Measurements from ENCODE around the gene GJB1. TPM values are rescaled to one million over a fixed set of nuclear protein-coding genes. Genes with fewer than 3 reads are reported as not detected.
"Not testable (repeated sequence)": the region's sequence is repeated elsewhere in the genome, so short reads cannot be mapped to it uniquely, and the experiment has no call there.

The GJB1 gene
- total RNA-seq, 6 donors from 2014 or later: 1.4 to 4.0 (median 2.7) TPM; not detected in 3

DNA sequence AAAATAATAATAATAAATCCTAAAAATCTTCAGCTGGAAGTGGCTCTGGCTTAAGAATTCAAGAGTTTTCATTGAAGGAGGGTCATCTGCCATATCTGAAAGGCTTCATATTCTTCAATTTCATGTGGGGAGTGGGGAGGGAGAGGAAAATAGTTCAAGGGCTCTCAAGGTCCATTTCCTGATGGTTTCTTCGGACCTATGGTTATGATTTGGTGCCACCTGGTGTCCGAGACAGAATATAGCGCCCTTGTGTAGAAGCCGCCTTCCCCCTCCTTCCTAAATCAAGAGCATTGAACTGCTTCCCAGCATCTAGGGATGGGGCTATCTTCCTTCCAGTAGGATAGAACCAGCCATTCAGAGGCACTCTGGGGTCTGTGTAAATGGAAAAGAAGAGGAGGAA lies 44.1 kb upstream of the GJB1 start:
- H3K9me3 ChIP-seq: no peaks in the 10 kb centered on the region
- H3K36me3 ChIP-seq: no peaks in the 10 kb centered on the region
- H3K4me3 ChIP-seq: no peak overlapping the region
- peak in 1 of 2 donors; percentile 51 for DNase-seq
- no peaks in the 10 kb centered on the region for H3K27me3 ChIP-seq
- WGBS, 2 donors: 0 to 2% methylated on average over 3 to 4 of the region's 4 CpGs
- H3K4me1 ChIP-seq: peaks cover 0 to 6% (median 2%) of the 10 kb centered on the region in 4 donors
- peak; percentile 64 to 73 for ATAC-seq (ENCODE audit: low FRiP score in 2 of 2)
- TF ChIP-seq, protein P1, sequence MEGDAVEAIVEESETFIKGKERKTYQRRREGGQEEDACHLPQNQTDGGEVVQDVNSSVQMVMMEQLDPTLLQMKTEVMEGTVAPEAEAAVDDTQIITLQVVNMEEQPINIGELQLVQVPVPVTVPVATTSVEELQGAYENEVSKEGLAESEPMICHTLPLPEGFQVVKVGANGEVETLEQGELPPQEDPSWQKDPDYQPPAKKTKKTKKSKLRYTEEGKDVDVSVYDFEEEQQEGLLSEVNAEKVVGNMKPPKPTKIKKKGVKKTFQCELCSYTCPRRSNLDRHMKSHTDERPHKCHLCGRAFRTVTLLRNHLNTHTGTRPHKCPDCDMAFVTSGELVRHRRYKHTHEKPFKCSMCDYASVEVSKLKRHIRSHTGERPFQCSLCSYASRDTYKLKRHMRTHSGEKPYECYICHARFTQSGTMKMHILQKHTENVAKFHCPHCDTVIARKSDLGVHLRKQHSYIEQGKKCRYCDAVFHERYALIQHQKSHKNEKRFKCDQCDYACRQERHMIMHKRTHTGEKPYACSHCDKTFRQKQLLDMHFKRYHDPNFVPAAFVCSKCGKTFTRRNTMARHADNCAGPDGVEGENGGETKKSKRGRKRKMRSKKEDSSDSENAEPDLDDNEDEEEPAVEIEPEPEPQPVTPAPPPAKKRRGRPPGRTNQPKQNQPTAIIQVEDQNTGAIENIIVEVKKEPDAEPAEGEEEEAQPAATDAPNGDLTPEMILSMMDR (IDR thresholded peaks at IDR 0.05): peak; percentile 47 to 71 (median 68)
- TF ChIP-seq POLR2A (IDR thresholded peaks at IDR 0.05) (no peak), EP300 (IDR thresholded peaks at IDR 0.05) (no peak)
- H3K27ac ChIP-seq: no peak overlapping the region

DNA sequence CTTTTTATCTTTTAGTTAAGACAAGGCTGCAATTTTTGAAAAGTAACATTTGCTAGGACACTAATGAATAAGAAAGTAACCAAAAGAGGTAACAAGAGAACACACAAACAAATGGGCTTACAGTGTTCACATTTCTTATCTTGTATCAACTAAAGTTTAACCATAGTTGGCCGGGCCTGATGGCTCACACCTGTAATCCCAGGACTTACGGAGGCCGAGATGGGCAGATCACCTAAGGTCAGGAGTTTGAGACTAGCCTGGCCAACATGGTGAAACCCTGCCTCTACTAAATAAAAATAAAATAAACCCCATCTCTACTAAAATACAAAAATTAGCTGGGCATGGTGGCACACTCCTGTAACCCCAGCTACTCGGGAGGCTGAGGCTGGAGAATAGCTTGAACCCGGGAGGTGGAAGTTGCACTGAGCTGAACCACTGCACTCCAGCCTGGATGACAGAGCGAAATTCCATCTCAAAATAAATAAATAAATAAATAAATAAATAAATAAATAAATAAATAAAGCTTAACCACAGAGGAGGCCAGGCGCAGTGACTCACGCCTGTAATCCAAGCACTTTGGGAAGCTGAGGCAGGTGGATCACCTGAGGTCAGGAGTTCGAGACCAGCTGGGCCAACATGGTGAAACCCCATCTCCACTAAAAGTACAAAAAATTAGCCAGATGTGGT lies 42.3 kb upstream of the GJB1 start:
- not testable (repeated sequence) for H3K9me3 ChIP-seq; H3K4me3 ChIP-seq; ATAC-seq (ENCODE audit: low FRiP score in 2 of 2); H3K36me3 ChIP-seq; H3K4me1 ChIP-seq; DNase-seq; H3K27me3 ChIP-seq; H3K27ac ChIP-seq
- WGBS, 2 donors: 86 to 91% methylated on average over 9 of the region's 9 CpGs

DNA sequence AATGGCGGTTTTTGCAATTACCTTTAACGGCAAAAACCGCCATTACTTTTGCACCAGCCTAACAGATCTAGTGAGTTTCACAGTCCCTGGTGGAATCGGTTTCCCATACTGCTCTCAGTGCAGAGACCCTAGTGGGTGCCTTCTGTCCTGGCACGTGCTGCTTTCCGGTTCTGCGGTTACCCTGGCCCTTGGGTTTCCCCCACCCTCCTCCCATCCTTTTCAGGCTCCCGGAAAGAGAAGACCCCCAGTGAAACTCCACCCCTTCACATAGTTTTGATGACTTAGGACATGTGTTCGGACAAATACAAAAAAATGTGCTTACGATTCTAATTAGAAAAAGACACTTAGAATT lies 41.5 kb upstream of the GJB1 start:
- no peaks in the 10 kb centered on the region for H3K36me3 ChIP-seq
- ATAC-seq (ENCODE audit: low FRiP score in 2 of 2) (peak in 1 of 2 donors; percentile 47), DNase-seq (no peak)
- 4 to 45% methylated on average over 10 of the region's 10 CpGs for WGBS, 2 donors
- H3K4me1 ChIP-seq: peaks cover 0 to 6% (median 2%) of the 10 kb centered on the region in 4 donors
- TF ChIP-seq EP300 (IDR thresholded peaks at IDR 0.05): no peak
- no peak for TF ChIP-seq POLR2A (IDR thresholded peaks at IDR 0.05)
- no peak for TF ChIP-seq POLR2AphosphoS5 (IDR thresholded peaks at IDR 0.05)
- TF ChIP-seq, protein P1 (IDR thresholded peaks at IDR 0.05): no peak
- H3K4me3 ChIP-seq: peak overlapping the region in 3 of 4 donors; percentile 39 to 56 (median 52)
- H3K27me3 ChIP-seq: no peaks in the 10 kb centered on the region
- peak overlapping the region; percentile 83 to 93 (median 90) for H3K27ac ChIP-seq
- H3K9me3 ChIP-seq: no peaks in the 10 kb centered on the region

DNA sequence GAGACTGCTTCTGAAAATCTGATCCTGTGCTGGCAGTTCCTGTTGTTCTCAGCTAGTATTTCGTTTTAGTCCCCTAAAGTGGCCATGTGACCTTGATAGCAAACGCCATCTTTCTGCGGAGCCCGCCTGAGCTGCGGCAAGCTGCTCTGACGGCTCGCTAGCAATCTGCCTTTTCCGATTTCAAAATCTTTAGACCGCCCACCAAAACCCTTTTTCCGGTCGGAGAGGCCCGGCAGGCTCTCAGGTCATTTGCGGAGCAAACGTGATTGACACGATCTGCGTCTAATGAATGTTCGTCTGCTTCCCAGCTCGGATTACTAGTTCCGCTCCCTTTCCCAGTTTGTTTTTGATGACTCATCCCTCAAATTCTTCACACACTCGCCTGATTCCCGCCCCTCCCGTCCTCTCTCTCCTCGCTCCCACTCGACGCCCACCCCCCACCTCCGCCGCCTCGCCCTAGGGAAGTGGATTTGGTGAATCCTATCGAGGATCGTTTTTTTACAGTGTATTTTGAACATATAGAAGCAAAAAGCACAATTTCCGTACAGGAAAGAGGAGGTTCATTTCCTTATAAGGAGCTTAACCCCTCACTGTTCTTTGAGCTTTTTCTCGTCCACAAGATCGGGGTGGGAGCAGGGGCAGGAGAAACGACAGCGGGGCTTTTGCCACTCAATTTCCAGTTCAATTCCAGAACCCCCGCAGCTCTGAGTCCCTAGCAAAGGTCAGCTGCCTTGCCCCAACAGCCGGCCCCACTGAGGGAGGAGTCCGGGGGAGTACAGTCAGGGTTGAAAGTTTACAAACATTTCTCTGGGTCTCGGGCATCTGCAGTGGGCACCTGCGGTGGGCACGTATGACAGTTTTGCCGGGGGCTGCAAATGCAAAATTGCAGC lies 40.9 kb upstream of the GJB1 start:
- ATAC-seq (ENCODE audit: low FRiP score in 2 of 2) (peak; percentile 92 to 97), DNase-seq (peak; percentile 85 to 89)
- TF ChIP-seq POLR2AphosphoS5 (IDR thresholded peaks at IDR 0.05) (peak; percentile 40 to 83), EP300 (IDR thresholded peaks at IDR 0.05) (no peak), POLR2A (IDR thresholded peaks at IDR 0.05) (peak in 2 of 4 donors; percentile 67 to 82)
- TF ChIP-seq, protein P1 (IDR thresholded peaks at IDR 0.05): no peak
- Histone ChIP-seq H3K27ac (peak overlapping the region; percentile 83 to 93 (median 90)), H3K4me1 (peaks cover 0 to 6% (median 2%) of the 10 kb centered on the region in 4 donors), H3K27me3 (no peaks in the 10 kb centered on the region), H3K4me3 (peak overlapping the region in 3 of 4 donors; percentile 39 to 56 (median 52)), H3K36me3 (no peaks in the 10 kb centered on the region), H3K9me3 (no peaks in the 10 kb centered on the region)
- 2 to 37% methylated on average over 36 to 42 of the region's 42 CpGs for WGBS, 2 donors

DNA sequence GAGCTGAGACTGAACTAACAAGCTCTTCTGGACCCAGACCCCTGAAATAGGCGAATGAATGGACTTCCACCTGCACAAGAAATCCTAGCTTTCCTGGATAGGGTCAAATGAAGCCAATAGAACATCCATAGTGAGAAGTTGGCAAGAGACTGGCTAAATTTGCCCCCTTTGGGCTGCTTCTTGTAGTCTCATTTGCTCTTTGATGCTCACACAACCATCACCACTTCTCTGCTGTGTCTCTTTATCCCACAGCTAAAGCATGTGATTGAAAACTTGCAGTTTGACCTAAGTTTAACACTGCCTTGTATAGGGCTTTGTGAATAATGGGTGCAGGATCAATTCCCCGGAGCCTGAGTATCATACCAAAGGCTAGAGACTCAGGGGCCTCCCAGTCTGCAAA lies 40.2 kb upstream of the GJB1 start:
- Histone ChIP-seq H3K4me3 (peak overlapping the region in 3 of 4 donors; percentile 39 to 56 (median 52)), H3K36me3 (no peaks in the 10 kb centered on the region), H3K4me1 (peaks cover 0 to 6% (median 2%) of the 10 kb centered on the region in 4 donors), H3K9me3 (no peaks in the 10 kb centered on the region), H3K27ac (peak overlapping the region; percentile 83 to 93 (median 90)), H3K27me3 (no peaks in the 10 kb centered on the region)
- TF ChIP-seq POLR2AphosphoS5 (IDR thresholded peaks at IDR 0.05) (no peak), EP300 (IDR thresholded peaks at IDR 0.05) (no peak), POLR2A (IDR thresholded peaks at IDR 0.05) (no peak)
- TF ChIP-seq, protein P1 (IDR thresholded peaks at IDR 0.05): no peak
- WGBS, 2 donors: 20 to 56% methylated on average over 1 to 2 of the region's 2 CpGs
- ATAC-seq (ENCODE audit: low FRiP score in 2 of 2): no peak
- DNase-seq: no peak

Data from upper lobe of left lung (tissue), 6 donors.